SIG-M5 treated with dmso at 0.1 percent for 504 hours (cell line): Measurements from ENCODE around the gene GAGE12J.
"Not testable (repeated sequence)": the region's sequence is repeated elsewhere in the genome, so short reads cannot be mapped to it uniquely, and the experiment has no call there.

ENCODE experiments used
- DNase-seq: peaks from one replicate; lab custom pipeline; 2025; ENCODE audit not compliant: unreplicated experiment; lab: John Stamatoyannopoulos, UW

Gene GAGE12J

GRCh38 chrX:49309401-49309981 lies 12.3 kb upstream of the GAGE12J start:
- DNase-seq: no peak

GRCh38 chrX:49310371-49310770 lies 11.5 kb upstream of the GAGE12J start:
- no peak for DNase-seq

GRCh38 chrX:49312176-49312575 lies 9.7 kb upstream of the GAGE12J start:
- DNase-seq: no peak

GRCh38 chrX:49316085-49316484 lies 5.8 kb upstream of the GAGE12J start:
- DNase-seq: no peak

GRCh38 chrX:49322266-49322665 lies 429 bp downstream of the GAGE12J start:
- DNase-seq: not testable (repeated sequence)

GRCh38 chrX:49323735-49324134 lies 1.9 kb downstream of the GAGE12J start:
- DNase-seq: not testable (repeated sequence)

- DNase-seq: not testable (repeated sequence)
Measured at GRCh38 chrX:49330421-49330820, 8.6 kb downstream of the GAGE12J start.

GRCh38 chrX:49331282-49331681 lies 9.4 kb downstream of the GAGE12J start, which contains the start of gene GAGE13:
Gene GAGE13 (plus strand): TSS chrX:49331582. CDS start chrX:49332738, 1,156 bp downstream.
- not testable (repeated sequence) for DNase-seq

- not testable (repeated sequence) for DNase-seq
Measured at GRCh38 chrX:49331841-49332240, 10.0 kb downstream of the GAGE12J start.

GRCh38 chrX:49341449-49341848 lies 19.6 kb downstream of the GAGE12J start:
- not testable (repeated sequence) for DNase-seq

GRCh38 chrX:49344496-49345175 lies 22.8 kb downstream of the GAGE12J start:
- not testable (repeated sequence) for DNase-seq

GRCh38 chrX:49345402-49345801 lies 23.6 kb downstream of the GAGE12J start:
- not testable (repeated sequence) for DNase-seq

GRCh38 chrX:49346150-49346549 lies 24.3 kb downstream of the GAGE12J start:
- not testable (repeated sequence) for DNase-seq
